ENCODE measurements around the gene ANKRD40.

ANKRD40 gene

DNA sequence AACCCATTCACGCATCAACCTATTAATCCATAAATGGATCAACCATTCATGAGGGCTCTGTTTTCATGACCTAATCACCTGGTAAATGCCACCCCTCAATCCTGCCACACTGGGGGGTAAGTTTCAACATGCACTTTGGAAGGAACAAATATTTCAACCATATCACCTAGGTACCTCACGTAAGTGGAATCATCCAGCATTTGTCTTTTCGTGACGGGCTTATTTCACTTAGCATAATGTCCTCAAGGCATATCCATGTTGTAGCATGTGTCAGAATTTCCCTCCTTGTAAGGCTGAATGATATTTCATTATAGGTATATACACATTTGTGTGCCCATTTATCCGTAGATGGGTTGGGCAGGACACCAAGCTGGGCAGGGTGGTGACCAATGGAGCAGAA is 35.6 kb downstream of the ANKRD40 start:
- no peaks in the 10 kb centered on the region for H3K27me3 ChIP-seq
- H3K9ac ChIP-seq = no peak overlapping the region
- H3K4me1 ChIP-seq = no peaks in the 10 kb centered on the region
- no peaks in the 10 kb centered on the region for H3K9me3 ChIP-seq
- no peaks in the 10 kb centered on the region for H4K20me1 ChIP-seq
- no peaks in the 10 kb centered on the region for H3K36me3 ChIP-seq
- H3K4me3 ChIP-seq = no peak overlapping the region
- H3K4me2 ChIP-seq = no peak overlapping the region
- no peak for TF ChIP-seq Cebpa-rat (IDR thresholded peaks at IDR 0.05)
- H3K27ac ChIP-seq = no peak overlapping the region

DNA sequence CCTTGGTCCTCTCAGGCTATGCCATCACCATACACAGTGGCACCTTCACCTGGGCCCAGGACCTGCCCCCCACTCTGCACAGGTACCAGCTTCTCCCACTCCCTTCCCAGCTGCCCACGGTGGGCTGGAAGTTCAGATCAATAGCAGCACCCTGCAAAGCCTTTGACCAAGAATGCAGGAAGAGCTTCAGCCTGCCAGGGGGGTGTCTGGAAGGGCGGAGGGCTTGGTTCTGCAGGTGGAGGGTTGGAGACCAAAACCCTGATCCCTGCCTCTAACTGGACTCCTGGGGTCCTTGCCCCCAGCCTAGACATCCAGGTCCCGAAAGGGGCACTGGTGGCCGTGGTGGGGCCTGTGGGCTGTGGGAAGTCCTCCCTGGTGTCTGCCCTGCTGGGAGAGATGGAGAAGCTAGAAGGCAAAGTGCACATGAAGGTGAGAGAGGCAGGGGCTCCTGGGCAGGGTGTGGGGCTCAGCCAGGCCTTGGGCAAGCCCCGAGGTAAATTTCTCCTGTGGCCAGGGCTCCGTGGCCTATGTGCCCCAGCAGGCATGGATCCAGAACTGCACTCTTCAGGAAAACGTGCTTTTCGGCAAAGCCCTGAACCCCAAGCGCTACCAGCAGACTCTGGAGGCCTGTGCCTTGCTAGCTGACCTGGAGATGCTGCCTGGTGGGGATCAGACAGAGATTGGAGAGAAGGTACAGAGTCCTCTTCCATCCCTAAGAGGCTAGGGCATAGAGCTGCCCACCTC is 38.7 kb downstream of the ANKRD40 start:
- no peak overlapping the region for H3K9ac ChIP-seq
- no peak overlapping the region for H3K27ac ChIP-seq
- TF ChIP-seq Cebpa-rat (IDR thresholded peaks at IDR 0.05) = no peak

DNA sequence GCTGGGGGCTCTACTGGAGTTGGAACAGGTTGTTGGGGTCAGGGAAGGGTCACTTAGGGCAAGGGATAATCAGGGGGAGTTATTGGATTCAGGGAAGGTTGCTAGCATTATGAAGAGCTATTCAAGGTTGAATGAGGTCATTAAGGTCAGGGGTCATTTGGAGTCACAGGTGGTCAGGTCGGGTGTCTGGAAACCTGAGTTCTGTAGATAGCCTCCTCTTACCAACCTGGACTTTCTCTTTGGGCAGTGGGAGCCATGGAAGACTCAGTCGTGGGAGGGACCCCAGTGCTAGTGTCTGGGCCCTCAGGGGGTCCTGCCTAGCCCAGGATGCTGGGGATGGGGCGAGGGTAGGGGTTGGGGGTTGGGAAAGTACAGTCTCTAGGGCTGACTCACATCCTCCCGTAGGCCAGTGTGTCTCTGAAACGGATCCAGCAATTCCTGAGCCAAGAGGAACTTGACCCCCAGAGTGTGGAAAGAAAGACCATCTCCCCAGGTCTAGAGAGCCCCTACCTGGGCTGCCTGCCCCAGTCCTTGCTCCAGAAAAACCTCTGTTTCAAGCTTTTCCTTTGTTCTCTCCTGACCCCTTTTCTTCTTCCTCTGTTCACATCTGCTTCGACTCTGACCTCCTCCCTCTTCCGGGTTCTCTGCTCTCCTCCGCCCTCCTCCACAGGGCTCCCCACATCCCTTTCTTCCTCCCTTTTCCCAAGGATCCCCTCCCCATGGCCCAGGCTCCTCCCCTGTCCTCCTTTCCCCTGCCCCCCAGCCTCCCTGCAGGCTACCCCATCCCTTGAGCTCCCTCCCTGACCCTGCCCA is 39.5 kb downstream of the ANKRD40 start:
- H3K4me1 ChIP-seq = no peaks in the 10 kb centered on the region
- H3K27ac ChIP-seq = no peak overlapping the region
- H3K9ac ChIP-seq = no peak overlapping the region
- no peaks in the 10 kb centered on the region for H3K36me3 ChIP-seq
- H4K20me1 ChIP-seq = no peaks in the 10 kb centered on the region
- H3K27me3 ChIP-seq = no peaks in the 10 kb centered on the region
- no peak for TF ChIP-seq Cebpa-rat (IDR thresholded peaks at IDR 0.05)
- no peak overlapping the region for H3K4me2 ChIP-seq
- H3K9me3 ChIP-seq = no peaks in the 10 kb centered on the region
- H3K4me3 ChIP-seq = no peak overlapping the region

More for the DNA sequence above, 38.7 kb downstream of the ANKRD40 start:
- Histone ChIP-seq H4K20me1 (no peaks in the 10 kb centered on the region), H3K4me3 (no peak overlapping the region), H3K4me1 (no peaks in the 10 kb centered on the region), H3K9me3 (no peaks in the 10 kb centered on the region), H3K27me3 (no peaks in the 10 kb centered on the region), H3K4me2 (no peak overlapping the region), H3K36me3 (no peaks in the 10 kb centered on the region)

DNA sequence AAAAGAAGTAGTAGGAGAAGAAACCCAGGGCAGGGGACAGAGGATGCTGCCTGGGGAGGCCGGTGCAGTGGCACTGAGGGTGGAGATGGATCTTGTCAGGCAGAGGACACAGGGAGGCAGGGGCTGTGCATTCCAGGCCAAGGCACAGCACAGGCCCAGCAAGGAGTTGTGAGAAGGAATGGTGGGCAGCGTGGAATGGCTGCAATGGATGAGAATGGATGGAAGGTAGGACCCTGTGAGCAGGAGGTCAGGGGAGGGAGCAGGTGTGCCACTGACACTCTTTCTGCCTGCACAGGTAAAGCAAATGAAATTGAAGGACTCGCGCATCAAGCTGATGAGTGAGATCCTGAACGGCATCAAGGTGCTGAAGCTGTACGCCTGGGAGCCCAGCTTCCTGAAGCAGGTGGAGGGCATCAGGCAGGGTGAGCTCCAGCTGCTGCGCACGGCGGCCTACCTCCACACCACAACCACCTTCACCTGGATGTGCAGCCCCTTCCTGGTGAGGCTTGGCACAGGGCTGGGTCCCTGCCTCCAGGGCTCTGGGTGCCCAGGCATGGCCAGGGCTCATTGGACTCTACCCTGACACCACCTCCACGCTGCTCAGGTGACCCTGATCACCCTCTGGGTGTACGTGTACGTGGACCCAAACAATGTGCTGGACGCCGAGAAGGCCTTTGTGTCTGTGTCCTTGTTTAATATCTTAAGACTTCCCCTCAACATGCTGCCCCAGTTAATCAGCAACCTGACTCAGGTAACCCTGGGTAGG is 40.3 kb downstream of the ANKRD40 start:
- Histone ChIP-seq H4K20me1 (no peaks in the 10 kb centered on the region), H3K9me3 (no peaks in the 10 kb centered on the region), H3K4me1 (no peaks in the 10 kb centered on the region), H3K4me3 (no peak overlapping the region), H3K27ac (no peak overlapping the region), H3K4me2 (no peak overlapping the region), H3K36me3 (no peaks in the 10 kb centered on the region), H3K27me3 (no peaks in the 10 kb centered on the region), H3K9ac (no peak overlapping the region)
- no peak for TF ChIP-seq Cebpa-rat (IDR thresholded peaks at IDR 0.05)

DNA sequence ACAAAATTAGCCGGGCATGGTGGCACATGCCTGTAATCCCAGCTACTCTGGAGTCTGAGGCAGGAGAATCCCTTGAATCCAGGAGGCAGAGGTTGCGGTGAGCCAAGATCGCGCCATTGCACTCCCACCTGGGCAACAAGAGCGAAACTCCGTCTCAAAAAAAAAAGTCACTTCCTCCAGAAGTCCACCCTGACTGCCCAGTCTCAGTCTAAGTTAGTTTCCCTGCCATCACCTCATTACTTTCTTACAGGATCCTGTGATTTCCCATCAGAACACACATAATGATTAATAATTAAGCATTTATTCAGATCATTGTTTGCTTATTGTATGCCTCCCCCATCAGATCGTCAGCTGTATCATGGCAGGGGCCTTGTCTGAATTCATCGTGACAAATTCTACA is 41.4 kb downstream of the ANKRD40 start:
- H3K4me3 ChIP-seq = no peak overlapping the region
- no peak overlapping the region for H3K9ac ChIP-seq
- H3K27ac ChIP-seq = no peak overlapping the region
- no peaks in the 10 kb centered on the region for H4K20me1 ChIP-seq
- no peaks in the 10 kb centered on the region for H3K27me3 ChIP-seq
- H3K4me1 ChIP-seq = peaks cover 6% of the 10 kb centered on the region; the same call in 1 of the 2 replicates
- no peak for TF ChIP-seq Cebpa-rat (IDR thresholded peaks at IDR 0.05)
- H3K36me3 ChIP-seq = no peaks in the 10 kb centered on the region
- H3K4me2 ChIP-seq = no peak overlapping the region
- no peaks in the 10 kb centered on the region for H3K9me3 ChIP-seq

DNA sequence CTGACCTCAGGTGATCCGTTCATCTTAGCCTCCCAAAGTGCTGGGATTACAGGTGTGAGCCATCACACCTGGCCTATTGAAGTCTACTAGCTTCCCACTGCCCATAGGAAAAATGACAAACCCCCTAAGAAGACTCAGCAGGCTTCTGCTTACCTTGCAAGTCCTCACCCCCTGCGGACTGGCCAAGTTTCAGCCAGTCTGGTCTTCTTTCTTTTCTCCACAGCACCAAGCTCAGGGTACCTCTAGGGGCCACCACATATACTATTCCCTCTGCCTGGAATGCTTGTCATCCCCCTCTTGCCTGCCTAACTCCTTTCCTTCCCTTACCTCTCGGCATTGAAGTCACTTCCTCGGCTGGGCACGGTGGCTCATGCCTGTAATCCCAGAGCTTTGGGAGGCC is 41.9 kb downstream of the ANKRD40 start:
- no peaks in the 10 kb centered on the region for H4K20me1 ChIP-seq
- no peaks in the 10 kb centered on the region for H3K27me3 ChIP-seq
- no peak for TF ChIP-seq Cebpa-rat (IDR thresholded peaks at IDR 0.05)
- peaks cover 7% of the 10 kb centered on the region; the same call in 1 of the 2 replicates for H3K4me1 ChIP-seq
- H3K9ac ChIP-seq = no peak overlapping the region
- H3K4me2 ChIP-seq = no peak overlapping the region
- no peaks in the 10 kb centered on the region for H3K36me3 ChIP-seq
- H3K4me3 ChIP-seq = no peak overlapping the region
- H3K27ac ChIP-seq = no peak overlapping the region
- H3K9me3 ChIP-seq = no peaks in the 10 kb centered on the region

DNA sequence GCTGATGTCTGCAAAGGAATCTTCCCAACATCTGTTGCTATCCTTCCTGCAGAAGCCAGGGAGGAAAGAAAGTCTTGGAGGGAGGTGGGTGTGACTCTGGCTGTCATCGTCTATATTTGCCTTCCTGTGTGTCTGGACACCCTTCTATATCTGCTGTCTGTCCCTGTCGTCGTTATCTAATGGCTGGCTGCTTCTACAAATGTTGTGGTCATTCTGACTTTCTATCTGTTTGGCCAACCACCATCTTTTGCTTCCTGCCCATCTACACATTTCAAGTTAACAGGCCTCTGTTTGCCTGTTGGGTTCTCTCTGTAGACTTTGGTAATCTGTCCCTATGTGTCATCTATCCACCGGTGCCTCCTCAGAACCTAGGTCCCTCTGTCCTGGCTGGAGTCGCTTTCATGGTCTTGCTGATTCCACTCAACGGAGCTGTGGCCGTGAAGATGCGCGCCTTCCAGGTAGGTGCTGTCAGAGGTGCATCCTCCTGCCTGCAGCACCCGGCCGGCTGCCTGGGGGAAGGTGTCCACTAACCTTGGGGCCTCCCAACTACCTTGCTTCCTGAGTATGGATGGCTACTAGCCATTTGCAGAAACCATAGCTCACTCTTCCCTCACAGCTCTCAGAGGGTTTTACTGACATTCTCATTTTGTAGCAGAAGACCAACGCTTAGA is 42.8 kb downstream of the ANKRD40 start:
- no peak for TF ChIP-seq Cebpa-rat (IDR thresholded peaks at IDR 0.05)
- Histone ChIP-seq H3K4me2 (no peak overlapping the region), H3K9me3 (no peaks in the 10 kb centered on the region), H3K4me1 (peaks cover 7% of the 10 kb centered on the region; the same call in 1 of the 2 replicates), H3K4me3 (no peak overlapping the region), H3K27me3 (no peaks in the 10 kb centered on the region), H4K20me1 (no peaks in the 10 kb centered on the region), H3K9ac (no peak overlapping the region), H3K36me3 (no peaks in the 10 kb centered on the region), H3K27ac (no peak overlapping the region)

DNA sequence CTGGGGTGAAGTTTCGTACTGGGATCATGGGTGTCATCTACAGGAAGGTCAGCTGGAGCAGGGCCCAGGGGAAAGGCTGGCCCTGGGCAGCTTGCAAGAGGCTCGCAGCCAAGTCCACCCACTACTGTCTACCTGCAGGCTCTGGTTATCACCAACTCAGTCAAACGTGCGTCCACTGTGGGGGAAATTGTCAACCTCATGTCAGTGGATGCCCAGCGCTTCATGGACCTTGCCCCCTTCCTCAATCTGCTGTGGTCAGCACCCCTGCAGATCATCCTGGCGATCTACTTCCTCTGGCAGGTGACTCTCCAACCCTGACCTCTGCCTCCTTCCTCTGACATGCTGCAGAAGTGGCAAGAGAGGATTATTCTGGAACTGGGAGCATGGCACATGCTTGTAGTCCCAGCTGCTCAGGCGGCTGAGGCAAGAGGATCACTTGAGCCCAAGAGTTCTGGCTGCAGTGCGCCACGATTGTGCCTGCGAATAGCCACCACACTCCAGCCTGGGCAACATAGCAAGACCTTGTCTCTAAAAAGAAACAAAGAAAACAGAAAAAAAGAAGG is 43.8 kb downstream of the ANKRD40 start:
- Histone ChIP-seq H3K4me3 (no peak overlapping the region), H3K4me1 (peaks cover 7% of the 10 kb centered on the region; the same call in 1 of the 2 replicates), H3K27ac (no peak overlapping the region), H3K9ac (no peak overlapping the region), H3K9me3 (no peaks in the 10 kb centered on the region), H3K4me2 (no peak overlapping the region), H3K27me3 (no peaks in the 10 kb centered on the region), H3K36me3 (no peaks in the 10 kb centered on the region), H4K20me1 (no peaks in the 10 kb centered on the region)
- TF ChIP-seq Cebpa-rat (IDR thresholded peaks at IDR 0.05) = no peak

DNA sequence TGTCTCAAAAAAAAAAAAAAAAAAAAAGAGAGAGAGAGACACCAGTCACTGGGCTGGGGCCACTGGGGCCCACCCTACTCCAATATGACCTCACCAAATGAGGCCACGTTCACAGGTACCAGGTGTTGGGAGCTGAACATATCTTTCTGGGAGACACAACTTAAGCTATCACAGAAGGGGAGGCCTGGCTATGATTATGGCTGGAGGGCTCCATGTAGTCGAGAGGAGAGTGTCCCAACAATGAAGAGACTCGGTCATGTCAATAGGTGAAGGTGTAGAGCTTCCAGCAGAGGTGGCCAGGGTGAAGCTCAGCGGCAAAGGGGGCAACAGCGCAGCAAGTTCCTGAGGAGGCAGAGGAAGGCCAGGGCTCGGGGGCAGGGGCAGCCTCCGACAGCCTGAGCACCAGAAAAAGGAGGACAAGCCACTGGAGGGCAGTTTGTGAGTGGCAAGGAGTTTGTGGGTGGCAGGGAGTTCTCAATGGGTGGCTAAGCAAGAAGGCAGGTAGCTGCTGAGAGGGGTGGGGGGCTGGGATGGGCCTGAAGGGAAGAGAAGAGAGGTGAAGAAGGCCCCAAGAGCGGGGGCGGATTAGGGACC is 45.0 kb downstream of the ANKRD40 start:
- no peak overlapping the region for H3K4me3 ChIP-seq
- TF ChIP-seq Cebpa-rat (IDR thresholded peaks at IDR 0.05) = no peak
- no peaks in the 10 kb centered on the region for H3K36me3 ChIP-seq
- no peaks in the 10 kb centered on the region for H4K20me1 ChIP-seq
- H3K4me2 ChIP-seq = no peak overlapping the region
- H3K27ac ChIP-seq = no peak overlapping the region
- no peaks in the 10 kb centered on the region for H3K27me3 ChIP-seq
- no peak overlapping the region for H3K9ac ChIP-seq
- no peaks in the 10 kb centered on the region for H3K9me3 ChIP-seq
- H3K4me1 ChIP-seq = peaks cover 7% of the 10 kb centered on the region; the same call in 1 of the 2 replicates
